ENCODE measurements around the gene NT5C3B.
A peak's percentile ranks its signal among the peaks of the same experiment; 100 is the strongest.

NT5C3B gene

DNA sequence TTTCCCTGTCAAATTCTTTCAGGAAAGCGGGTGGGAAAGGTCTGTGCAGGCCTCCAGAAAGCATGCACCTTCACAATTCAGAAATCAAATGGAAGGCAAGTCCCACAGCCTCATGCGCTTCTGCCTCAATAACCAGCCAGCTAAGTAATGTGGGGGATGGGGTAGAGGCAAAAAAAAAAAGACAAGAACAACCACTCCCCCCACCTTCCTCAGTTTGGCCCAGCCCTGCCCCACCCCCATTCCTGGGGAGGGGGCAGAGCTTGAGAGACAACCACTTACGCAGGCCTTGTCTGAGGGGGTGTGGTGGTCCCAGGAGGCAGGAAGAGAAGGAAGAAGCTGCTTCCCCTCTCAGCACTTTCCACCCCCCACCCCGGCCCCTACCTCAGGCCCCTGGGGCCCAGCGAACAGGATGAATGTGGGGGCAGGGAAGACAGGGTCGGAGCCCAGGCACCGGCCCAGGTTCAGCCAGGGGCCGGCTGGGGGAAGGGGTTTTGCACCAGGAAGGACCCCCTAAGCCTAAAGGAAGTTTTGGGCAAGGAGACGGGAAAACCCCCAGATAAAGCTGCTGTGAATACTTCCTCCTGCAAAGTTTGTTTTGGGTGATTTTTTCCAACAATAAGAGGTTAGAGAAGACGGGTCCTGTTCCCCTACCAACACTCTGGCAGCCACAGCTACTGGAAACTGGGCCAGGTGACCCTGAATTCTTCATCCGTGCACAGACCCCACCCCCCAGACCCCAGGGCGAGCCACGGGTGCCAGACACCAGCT is 50.8 kb downstream of the NT5C3B start:
- TF ChIP-seq, protein P1, sequence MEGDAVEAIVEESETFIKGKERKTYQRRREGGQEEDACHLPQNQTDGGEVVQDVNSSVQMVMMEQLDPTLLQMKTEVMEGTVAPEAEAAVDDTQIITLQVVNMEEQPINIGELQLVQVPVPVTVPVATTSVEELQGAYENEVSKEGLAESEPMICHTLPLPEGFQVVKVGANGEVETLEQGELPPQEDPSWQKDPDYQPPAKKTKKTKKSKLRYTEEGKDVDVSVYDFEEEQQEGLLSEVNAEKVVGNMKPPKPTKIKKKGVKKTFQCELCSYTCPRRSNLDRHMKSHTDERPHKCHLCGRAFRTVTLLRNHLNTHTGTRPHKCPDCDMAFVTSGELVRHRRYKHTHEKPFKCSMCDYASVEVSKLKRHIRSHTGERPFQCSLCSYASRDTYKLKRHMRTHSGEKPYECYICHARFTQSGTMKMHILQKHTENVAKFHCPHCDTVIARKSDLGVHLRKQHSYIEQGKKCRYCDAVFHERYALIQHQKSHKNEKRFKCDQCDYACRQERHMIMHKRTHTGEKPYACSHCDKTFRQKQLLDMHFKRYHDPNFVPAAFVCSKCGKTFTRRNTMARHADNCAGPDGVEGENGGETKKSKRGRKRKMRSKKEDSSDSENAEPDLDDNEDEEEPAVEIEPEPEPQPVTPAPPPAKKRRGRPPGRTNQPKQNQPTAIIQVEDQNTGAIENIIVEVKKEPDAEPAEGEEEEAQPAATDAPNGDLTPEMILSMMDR (IDR thresholded peaks at IDR 0.05; ENCODE audit: extremely low read depth, missing control alignments), result no peak

DNA sequence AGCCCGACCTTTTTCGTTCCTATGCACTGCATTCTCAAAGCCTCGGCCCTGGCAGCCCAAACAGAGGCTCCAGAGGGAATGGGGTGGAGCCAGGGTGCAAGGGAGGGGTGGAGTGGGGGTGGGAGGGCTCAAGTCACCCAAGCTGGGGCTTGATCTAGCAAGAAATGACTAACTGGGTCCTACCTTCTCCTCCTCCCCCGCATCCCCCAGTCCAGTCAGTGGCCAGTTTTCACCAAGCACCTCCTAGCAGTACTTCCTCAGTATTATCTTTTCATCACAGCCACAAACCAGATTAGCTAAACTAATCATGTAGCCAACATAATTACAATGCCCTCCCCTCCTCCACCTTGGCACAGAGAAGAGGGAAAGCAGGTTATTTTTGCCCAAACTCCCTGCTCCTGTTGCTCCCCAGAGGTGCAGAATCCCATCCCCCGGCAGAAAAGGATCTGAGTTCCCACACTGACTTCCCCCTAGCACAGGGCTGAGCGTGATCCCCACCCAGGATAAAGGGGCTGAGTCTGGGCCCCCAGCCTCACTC is 51.8 kb downstream of the NT5C3B start:
- peak; percentile 80 for DNase-seq (ENCODE audit: low spot score)
- TF ChIP-seq, protein P1 (IDR thresholded peaks at IDR 0.05; ENCODE audit: extremely low read depth, missing control alignments), result no peak

More for the DNA sequence above, 50.8 kb downstream of the NT5C3B start:
- no peak for DNase-seq (ENCODE audit: low spot score)

DNA sequence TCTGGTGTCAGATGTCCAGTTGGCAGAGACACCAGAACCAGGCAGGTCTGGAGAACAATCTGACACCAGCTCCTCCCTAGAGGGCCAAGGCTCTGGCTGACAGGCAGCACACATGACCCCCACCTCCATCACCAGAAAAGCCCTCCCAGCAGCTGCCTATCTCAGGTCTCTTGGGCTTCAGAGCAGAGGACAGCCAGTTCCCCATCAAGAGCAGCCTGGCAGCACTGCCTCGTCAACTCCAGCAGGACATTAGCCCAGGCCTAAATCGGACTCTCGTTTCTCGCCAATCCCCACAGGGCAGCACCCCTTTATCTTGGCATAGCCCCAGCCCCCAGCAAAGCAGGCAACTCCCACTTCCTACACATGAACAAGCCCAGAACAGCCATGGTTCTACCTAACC is 53.9 kb downstream of the NT5C3B start:
- no peak for DNase-seq (ENCODE audit: low spot score)
- TF ChIP-seq, protein P1 (IDR thresholded peaks at IDR 0.05; ENCODE audit: extremely low read depth, missing control alignments), result no peak

DNA sequence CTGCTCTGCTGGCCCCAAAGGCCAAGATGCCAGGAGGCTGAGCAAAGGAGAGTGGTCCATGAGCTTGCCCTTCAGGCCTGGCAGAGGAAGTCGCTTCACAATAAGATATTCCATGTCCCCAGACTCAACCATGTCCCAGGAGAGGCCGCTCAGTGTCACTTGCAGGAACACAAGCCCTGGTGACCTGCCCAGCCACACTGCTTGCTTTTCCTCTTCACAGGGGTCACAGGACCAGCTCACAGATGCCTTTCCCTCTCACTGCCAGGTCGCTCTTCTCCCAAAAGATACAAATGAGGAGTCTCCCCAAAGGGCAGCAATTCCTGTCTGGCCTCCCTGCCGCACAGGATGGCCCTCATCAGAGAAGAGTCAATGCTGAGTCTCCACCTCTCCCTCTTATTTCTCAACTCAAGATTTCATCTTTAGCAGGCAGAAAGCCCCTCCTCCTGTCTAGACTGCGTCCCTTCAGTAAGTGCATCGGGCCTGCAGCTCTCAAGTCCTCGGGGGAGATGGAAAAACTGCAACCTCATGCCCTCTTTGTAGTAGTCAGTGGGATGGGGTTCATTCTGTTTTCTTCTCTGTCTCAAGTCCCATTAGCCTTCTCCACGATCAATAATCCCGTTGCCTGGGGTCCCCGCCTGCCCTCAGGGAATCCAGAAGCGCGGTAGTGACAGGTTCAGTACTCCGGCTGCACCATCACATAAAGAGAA is 54.5 kb downstream of the NT5C3B start:
- DNase-seq (ENCODE audit: low spot score), result no peak

DNA sequence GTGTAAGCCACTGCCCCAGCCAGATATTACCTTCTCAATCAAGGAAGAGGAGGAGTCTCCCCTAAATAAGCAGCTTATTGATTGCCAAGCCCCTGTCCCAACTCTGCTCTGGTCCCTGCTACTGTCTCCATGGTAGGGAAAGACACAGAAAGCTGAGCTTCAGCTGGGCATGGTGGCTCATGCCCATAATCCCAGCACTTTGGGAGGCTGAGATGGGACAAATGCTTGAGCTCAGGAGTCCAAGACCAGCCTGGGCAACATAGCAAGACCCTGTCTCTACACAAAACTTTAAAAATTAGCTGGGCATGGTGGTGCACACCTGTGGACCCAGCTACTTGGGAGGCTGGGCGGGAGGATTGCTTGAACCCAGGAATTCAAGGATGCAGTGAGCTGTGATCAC is 56.1 kb downstream of the NT5C3B start:
- TF ChIP-seq, protein P1 (IDR thresholded peaks at IDR 0.05; ENCODE audit: extremely low read depth, missing control alignments), result no peak
- no peak for DNase-seq (ENCODE audit: low spot score)

More for the DNA sequence above, 54.5 kb downstream of the NT5C3B start:
- TF ChIP-seq, protein P1 (IDR thresholded peaks at IDR 0.05; ENCODE audit: extremely low read depth, missing control alignments), result no peak

DNA sequence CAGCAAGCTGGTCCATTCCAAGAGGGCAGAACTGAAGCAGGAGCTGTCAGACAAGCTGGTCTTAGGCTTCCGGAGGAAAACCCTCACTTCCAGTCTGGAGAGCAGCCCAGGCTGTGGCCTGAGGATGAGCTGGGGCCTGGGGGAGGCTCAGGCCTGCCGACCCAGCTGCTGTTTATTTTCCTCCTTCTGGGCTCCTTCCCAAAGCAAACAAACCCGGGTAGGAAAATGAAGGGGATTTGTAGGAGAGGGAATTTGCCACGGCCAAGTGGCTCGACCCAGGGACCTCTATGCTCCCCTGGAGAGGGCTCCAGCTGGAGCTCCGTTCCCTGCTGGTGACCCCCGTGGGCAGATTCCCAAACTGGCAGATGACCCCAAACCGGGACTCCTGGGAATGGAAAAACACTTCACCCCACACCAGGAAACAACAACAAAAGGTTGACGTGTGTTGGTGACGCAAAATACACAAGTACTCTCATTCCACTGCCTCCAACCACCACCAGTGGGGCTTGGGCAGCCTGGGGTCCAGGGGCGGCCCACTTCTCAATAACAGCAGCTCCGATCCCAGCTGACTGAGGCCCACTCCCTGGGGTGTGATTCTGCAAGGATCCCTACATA is 58.4 kb downstream of the NT5C3B start:
- no peak for DNase-seq (ENCODE audit: low spot score)
- TF ChIP-seq, protein P1 (IDR thresholded peaks at IDR 0.05; ENCODE audit: extremely low read depth, missing control alignments), result no peak
